Astrocyte of the cerebellum (primary cell): ENCODE measurements around the gene XKR3.

ENCODE experiments used
- DNase-seq: peaks from one replicate; pipeline ENCODE4 v3.0.0-alpha.2; 2011; ENCODE audit warnings: low read depth
- H3K4me3 ChIP-seq: 2 replicates; pipeline ENCODE4 v1.5.1; 2011; ENCODE audit warnings: mild to moderate bottlenecking, low read depth, low read length, moderate library complexity
- in situ Hi-C: cut with HindIII; loops from 2 replicates; pipeline ENCODE4 v1.10.0; 2017; ENCODE audit warnings: low sequenced_read_pairs
- TF ChIP-seq, protein P1 (sequence below): IDR thresholded peaks from 2 replicates; pipeline ENCODE4 v1.5.1; 2012; ENCODE audit warnings: low read length, low read depth, moderate library complexity, mild to moderate bottlenecking; ENCODE audit errors: missing control alignments

XKR3 gene

DNA sequence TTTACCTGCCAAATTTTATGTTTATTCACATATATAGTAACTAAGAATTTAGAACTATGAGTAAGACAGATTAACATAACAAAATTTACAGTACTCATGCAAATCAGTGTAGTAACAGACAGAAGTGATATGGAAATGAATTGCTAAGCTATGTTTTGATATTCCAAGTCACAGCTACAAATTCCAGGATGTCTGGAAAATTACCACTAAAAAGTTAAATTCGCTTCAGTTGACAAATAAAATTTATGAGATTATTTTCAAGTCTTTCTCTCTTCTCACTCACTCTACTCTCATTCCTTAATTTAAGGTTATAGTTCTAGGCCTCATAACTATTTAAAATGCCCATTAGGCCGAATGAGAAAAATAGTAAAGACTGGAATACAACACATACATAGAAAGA, 18.1 kb downstream of the XKR3 start:
- TF ChIP-seq, protein P1, sequence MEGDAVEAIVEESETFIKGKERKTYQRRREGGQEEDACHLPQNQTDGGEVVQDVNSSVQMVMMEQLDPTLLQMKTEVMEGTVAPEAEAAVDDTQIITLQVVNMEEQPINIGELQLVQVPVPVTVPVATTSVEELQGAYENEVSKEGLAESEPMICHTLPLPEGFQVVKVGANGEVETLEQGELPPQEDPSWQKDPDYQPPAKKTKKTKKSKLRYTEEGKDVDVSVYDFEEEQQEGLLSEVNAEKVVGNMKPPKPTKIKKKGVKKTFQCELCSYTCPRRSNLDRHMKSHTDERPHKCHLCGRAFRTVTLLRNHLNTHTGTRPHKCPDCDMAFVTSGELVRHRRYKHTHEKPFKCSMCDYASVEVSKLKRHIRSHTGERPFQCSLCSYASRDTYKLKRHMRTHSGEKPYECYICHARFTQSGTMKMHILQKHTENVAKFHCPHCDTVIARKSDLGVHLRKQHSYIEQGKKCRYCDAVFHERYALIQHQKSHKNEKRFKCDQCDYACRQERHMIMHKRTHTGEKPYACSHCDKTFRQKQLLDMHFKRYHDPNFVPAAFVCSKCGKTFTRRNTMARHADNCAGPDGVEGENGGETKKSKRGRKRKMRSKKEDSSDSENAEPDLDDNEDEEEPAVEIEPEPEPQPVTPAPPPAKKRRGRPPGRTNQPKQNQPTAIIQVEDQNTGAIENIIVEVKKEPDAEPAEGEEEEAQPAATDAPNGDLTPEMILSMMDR: no peak
- no peak overlapping the region for H3K4me3 ChIP-seq
- no peak for DNase-seq
- in situ Hi-C loops: no loop called here

DNA sequence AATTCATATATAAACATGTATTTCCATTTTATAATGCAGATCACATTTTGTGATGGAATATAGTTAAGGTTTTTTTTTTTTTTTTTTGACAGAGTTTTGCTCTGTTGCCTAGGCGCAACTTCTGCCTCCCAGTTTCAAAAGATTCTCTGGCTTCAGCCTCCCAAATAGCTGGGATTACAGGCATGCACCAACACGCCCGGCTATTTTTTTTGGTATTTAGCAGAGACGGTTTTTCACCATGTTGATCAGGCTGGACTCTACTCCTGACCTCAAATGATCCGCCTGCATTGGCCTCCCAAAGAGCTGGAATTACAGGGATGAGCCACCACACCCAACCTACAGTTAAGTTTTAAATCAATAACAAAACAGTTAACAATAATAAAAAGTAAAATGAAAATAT, 18.8 kb downstream of the XKR3 start:
- TF ChIP-seq, protein P1: no peak
- H3K4me3 ChIP-seq: no peak overlapping the region
- in situ Hi-C loops: no loop called here

DNA sequence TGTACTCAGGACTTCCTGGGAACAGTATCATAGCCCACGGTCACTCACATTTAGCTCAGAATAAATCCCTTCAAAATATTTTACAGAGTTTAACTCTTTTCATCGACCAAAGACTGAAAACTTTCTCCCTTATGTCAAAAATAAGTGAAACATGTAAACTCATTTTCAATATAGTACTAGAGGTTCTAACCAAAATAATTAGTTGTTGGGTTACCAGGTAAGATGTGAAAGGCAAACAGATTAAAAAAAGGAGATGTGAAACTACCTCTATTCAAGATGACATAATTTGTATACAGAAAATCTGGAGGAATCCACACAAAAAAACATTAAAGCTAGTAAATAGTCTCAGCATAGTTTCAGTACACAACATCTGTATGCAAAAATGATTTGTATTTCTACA, 20.3 kb downstream of the XKR3 start:
- TF ChIP-seq, protein P1: no peak
- in situ Hi-C loops: no loop called here
- no peak for DNase-seq
- H3K4me3 ChIP-seq: no peak overlapping the region

More for the DNA sequence above, 18.8 kb downstream of the XKR3 start:
- DNase-seq: no peak

DNA sequence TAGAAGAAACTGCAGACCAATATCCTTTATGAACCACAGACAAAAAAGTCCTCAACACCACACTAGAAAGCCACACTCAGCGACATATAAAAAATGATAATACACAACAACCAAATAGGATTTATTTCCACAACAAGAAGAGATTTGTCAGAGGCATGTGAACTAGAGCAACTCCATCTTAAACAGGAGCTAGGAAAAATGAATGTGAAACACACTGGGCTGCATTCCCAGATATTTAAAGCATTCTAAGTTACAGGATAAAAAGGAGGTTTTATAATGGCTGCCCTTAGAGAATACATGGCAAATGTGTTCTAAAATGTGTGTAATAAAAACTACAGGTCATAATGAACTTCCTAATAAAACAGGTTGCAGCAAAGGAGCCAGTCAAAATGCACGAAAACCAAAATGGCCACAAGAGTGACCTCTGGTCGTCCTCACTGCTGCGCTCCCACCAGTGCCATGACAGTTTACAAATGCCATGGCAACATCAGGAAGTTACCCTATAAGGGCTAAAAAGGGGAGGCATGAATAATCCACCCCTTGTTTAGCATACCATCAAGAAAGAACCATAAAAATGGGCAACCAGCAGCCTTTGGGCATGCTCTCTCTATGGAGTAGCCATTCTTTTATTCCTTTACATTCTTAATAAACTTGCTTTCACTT, 21.8 kb downstream of the XKR3 start:
- DNase-seq: no peak
- no peak overlapping the region for H3K4me3 ChIP-seq
- TF ChIP-seq, protein P1: no peak
- in situ Hi-C loops: no loop called here

DNA sequence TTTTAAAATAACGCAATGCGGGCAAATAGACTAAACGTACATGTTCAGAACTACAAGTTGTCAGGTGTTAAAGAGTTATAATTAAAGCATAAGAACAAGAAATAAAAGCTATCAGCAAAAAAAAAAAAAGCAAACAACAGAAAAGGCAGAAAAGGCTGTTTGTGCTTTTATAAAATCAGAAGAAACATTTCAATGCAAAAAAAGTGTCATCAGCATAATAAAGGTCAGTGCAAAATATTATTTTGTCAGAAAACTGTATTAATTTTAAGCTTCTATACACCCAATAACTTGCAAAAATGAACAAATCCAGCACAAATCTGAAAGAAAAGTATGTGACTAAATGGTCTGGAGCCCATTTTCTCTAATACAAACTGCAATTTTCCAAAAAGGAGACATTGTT, 23.6 kb downstream of the XKR3 start:
- TF ChIP-seq, protein P1: no peak
- in situ Hi-C loops: no loop called here

DNA sequence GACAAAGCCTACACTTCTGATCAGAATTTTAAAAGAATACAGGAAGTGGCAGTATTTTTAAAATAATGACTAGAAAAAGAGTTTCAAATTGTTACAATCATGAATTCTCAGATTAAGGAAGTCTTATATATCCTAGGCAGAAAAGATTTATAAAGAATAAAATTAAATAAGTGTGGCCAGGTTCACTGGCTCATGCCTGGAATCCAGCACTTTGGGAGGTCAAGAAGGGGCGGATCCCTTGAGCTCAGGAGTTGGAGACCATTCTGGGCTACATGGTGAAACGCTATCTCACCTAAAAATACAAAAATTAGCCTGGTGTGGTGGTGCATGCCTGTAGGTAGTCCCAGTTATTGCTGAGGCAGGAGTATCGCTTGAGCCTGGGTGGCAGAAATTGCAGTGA, 24.1 kb downstream of the XKR3 start:
- in situ Hi-C loops: no loop called here
- no peak for DNase-seq
- TF ChIP-seq, protein P1: no peak
- H3K4me3 ChIP-seq: no peak overlapping the region

More for the DNA sequence above, 23.6 kb downstream of the XKR3 start:
- H3K4me3 ChIP-seq: no peak overlapping the region
- no peak for DNase-seq
